Fibroblast of mammary gland (primary cell): ENCODE results near the gene HIVEP3.

Experiments
- DNase-seq: peaks from one replicate; pipeline ENCODE4 v3.0.0-alpha.2; 2010; ENCODE audit warnings: low read depth
- H3K4me3 ChIP-seq: 2 replicates; pipeline ENCODE4 v1.5.1; 2011; ENCODE audit warnings: low read depth, mild to moderate bottlenecking, low read length, moderate library complexity; ENCODE audit not compliant: control insufficient read depth
- CTCF ChIP-seq: conservative IDR thresholded peaks from 2 replicates; pipeline ENCODE4 v1.5.1; 2011; ENCODE audit warnings: low read depth, low read length, inconsistent platforms; ENCODE audit not compliant: control insufficient read depth, insufficient read depth

Gene HIVEP3

GRCh38 chr1:41918450-41919043 lies at the start of gene HIVEP3:
Gene HIVEP3 (minus strand): TSS chr1:41918922.
- H3K4me3 ChIP-seq, result peak within 1 kb of the TSS; percentile 45
- TF ChIP-seq CTCF, result peak; percentile 29
- DNase-seq, result peak; percentile 24

DNA sequence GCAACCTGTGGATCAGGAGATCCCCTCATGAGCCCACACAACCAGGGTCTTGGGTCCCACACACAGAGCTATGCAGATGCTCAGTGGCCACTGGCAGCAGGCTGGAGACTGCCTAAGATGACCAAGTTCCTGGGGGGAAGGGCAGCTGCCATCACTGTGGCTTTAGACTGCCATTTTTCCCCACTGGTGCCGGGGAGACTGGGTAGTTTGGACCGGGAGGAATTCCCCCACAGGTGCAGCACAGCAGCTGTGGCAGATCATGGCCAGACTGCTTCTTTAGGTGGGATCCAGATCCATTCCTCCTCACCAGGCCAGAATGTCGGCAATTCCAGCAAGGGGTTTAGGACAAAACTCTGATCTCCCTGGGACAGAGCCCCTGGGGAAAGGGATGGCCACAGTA lies 45.7 kb upstream of the HIVEP3 start:
- no peak overlapping the region for H3K4me3 ChIP-seq
- no peak for TF ChIP-seq CTCF
- DNase-seq, result no peak

GRCh38 chr1:41963636-41964035 lies 44.9 kb upstream of the HIVEP3 start:
- no peak for TF ChIP-seq CTCF
- H3K4me3 ChIP-seq, result no peak overlapping the region
- peak; percentile 20 for DNase-seq

GRCh38 chr1:41958015-41958673 lies 39.4 kb upstream of the HIVEP3 start:
- H3K4me3 ChIP-seq, result no peak overlapping the region
- DNase-seq, result no peak
- TF ChIP-seq CTCF, result no peak

DNA sequence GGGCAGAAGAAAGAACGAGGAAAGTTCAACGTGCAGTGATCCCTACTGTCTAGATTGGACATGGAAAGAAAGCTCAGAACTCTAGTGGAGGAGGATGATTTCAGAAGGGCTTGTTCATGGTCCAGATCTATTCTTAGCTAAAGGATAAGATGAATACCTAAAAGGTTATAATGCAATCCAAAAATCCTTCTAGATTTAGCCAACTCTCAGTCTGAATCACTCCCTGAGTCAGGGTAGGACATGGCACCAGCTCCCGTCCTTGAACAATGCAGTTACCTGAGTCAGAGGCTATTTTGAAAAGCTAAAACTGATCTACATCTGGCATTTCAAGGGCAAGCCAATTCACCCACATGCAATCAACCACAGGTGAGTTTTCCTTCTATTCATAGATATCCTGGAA lies 38.8 kb upstream of the HIVEP3 start:
- H3K4me3 ChIP-seq, result no peak overlapping the region
- DNase-seq, result peak; percentile 80
- TF ChIP-seq CTCF, result no peak

DNA sequence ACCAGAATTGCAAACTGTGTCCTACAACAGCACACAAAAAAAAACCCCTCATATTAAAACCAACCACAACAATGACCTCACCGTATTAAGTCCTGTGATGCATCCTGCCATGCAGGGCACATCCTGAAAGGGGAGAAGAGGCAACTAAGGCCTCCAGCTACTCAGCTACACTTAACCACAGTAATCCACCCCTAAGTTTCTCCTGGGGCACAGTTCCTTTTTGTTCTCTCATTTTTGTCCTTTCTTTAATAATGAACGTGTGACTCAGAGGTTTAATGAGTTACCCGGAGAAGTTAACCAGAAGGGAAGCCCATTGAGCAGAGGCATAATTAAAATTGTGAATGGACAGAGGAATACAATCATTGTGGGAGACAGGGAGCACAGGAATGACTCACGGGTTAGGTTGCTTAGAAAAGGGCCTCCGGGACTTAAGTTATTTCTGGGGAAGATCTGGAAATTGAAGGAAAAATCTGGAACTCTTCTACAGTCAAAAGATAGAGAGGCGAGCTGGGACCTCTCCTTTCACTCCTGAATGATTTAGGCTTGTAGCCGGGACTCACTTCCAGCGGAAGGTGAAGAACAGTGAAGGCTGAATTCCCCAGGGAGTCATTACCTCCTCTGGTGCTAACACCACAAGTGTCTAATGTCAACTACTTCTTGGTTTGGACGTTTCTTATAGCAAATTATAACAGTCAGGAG lies 36.9 kb upstream of the HIVEP3 start:
- TF ChIP-seq CTCF, result no peak
- peak; percentile 91 for DNase-seq
- H3K4me3 ChIP-seq, result no peak overlapping the region
